ENCODE results near the gene POPDC2. TPM values are rescaled to one million over a fixed set of nuclear protein-coding genes. Genes with fewer than 3 reads are reported as not detected.
A peak's percentile ranks its signal among the peaks of the same experiment; 100 is the strongest.

Gene POPDC2
- total and polyA plus RNA-seq, 10 of the 15 experiments (the other 5 are each of a cell fraction or from before 2014, with no cell fraction given) = 1.8 to 12.7 (median 3.5) TPM

- TF ChIP-seq STAT3 (IDR thresholded peaks at IDR 0.05; ENCODE audit: low read depth, low read length) (no peak; the same call in 1 of the 2 replicates), EED (IDR thresholded peaks at IDR 0.05; ENCODE audit: low read depth) (peak; percentile 87; the same call in 1 of the 2 replicates), ATF2 (IDR thresholded peaks at IDR 0.05; ENCODE audit: low read length) (peak; percentile 70; the same call in 1 of the 2 replicates), CBX5 (IDR thresholded peaks at IDR 0.05; ENCODE audit: low read depth) (0 out of 2 replicates have a peak, but pooled peaks have one; percentile 40), CHD1 (IDR thresholded peaks at IDR 0.05; ENCODE audit: low read depth, low read length) (no peak), IKZF2 (IDR thresholded peaks at IDR 0.05) (peak; percentile 90 to 93), MTA2 (IDR thresholded peaks at IDR 0.05; ENCODE audit: low read depth) (peak; percentile 42), NFYA (IDR thresholded peaks at IDR 0.05; ENCODE audit: borderline replicate concordance, low read depth, low read length) (no peak), TARDBP (IDR thresholded peaks at IDR 0.05; ENCODE audit: borderline replicate concordance) (no peak), JUNB (IDR thresholded peaks at IDR 0.05) (peak; percentile 81), CEBPB (IDR thresholded peaks at IDR 0.05; ENCODE audit: borderline replicate concordance in 1 of 2, low read depth in 2 of 2, low read length in 2 of 2) (no peak; a peak in 1 of 4 replicates), BCLAF1 (IDR thresholded peaks at IDR 0.05) (no peak)
- TF ChIP-seq, protein P1, sequence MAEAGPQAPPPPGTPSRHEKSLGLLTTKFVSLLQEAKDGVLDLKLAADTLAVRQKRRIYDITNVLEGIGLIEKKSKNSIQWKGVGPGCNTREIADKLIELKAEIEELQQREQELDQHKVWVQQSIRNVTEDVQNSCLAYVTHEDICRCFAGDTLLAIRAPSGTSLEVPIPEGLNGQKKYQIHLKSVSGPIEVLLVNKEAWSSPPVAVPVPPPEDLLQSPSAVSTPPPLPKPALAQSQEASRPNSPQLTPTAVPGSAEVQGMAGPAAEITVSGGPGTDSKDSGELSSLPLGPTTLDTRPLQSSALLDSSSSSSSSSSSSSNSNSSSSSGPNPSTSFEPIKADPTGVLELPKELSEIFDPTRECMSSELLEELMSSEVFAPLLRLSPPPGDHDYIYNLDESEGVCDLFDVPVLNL (IDR thresholded peaks at IDR 0.05; ENCODE audit: low read depth, low read length) = no peak
- TF ChIP-seq, protein P2, sequence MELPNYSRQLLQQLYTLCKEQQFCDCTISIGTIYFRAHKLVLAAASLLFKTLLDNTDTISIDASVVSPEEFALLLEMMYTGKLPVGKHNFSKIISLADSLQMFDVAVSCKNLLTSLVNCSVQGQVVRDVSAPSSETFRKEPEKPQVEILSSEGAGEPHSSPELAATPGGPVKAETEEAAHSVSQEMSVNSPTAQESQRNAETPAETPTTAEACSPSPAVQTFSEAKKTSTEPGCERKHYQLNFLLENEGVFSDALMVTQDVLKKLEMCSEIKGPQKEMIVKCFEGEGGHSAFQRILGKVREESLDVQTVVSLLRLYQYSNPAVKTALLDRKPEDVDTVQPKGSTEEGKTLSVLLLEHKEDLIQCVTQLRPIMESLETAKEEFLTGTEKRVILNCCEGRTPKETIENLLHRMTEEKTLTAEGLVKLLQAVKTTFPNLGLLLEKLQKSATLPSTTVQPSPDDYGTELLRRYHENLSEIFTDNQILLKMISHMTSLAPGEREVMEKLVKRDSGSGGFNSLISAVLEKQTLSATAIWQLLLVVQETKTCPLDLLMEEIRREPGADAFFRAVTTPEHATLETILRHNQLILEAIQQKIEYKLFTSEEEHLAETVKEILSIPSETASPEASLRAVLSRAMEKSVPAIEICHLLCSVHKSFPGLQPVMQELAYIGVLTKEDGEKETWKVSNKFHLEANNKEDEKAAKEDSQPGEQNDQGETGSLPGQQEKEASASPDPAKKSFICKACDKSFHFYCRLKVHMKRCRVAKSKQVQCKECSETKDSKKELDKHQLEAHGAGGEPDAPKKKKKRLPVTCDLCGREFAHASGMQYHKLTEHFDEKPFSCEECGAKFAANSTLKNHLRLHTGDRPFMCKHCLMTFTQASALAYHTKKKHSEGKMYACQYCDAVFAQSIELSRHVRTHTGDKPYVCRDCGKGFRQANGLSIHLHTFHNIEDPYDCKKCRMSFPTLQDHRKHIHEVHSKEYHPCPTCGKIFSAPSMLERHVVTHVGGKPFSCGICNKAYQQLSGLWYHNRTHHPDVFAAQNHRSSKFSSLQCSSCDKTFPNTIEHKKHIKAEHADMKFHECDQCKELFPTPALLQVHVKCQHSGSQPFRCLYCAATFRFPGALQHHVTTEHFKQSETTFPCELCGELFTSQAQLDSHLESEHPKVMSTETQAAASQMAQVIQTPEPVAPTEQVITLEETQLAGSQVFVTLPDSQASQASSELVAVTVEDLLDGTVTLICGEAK (IDR thresholded peaks at IDR 0.05; ENCODE audit: borderline replicate concordance) = no peak
Measured at GRCh38 chr3:119637679-119638477, 22.5 kb downstream of the POPDC2 start (continued).
